ENCODE measurements around the gene MOK. TPM values are rescaled to one million over a fixed set of nuclear protein-coding genes. Genes with fewer than 3 reads are reported as not detected.

Gene MOK
- total RNA-seq, 2 experiments from 2014 or later = 0.88 to 1.4 TPM

- no peaks in the 10 kb centered on the region for H3K4me1 Mint-ChIP-seq
- H3K27me3 Mint-ChIP-seq = no peaks in the 10 kb centered on the region
- no peak overlapping the region for H3K27ac Mint-ChIP-seq
- H3K9me3 Mint-ChIP-seq = no peaks in the 10 kb centered on the region
- no peak for DNase-seq
- ChIA-PET POLR2A (no interaction called here), CTCF (interaction anchor here (0.6 kb wide), 1 partner anchor 442 kb away, joined by 4 read pairs; no protein-coding TSS in a partner anchor)
- H3K4me3 Mint-ChIP-seq = no peak overlapping the region
- H3K36me3 Mint-ChIP-seq (ENCODE audit: low read depth) = no peaks in the 10 kb centered on the region
These were observed 75.2 kb downstream of the MOK start for GRCh38 chr14:102229739-102230092.

GRCh38 chr14:102229071-102229738 lies 75.8 kb downstream of the MOK start:
- Mint-ChIP-seq H3K27me3 (no peaks in the 10 kb centered on the region), H3K9me3 (no peaks in the 10 kb centered on the region), H3K36me3 (ENCODE audit: low read depth) (no peaks in the 10 kb centered on the region), H3K4me3 (no peak overlapping the region), H3K27ac (no peak overlapping the region), H3K4me1 (no peaks in the 10 kb centered on the region)
- ChIA-PET CTCF (no interaction called here), POLR2A (no interaction called here)
- no peak for DNase-seq

DNA sequence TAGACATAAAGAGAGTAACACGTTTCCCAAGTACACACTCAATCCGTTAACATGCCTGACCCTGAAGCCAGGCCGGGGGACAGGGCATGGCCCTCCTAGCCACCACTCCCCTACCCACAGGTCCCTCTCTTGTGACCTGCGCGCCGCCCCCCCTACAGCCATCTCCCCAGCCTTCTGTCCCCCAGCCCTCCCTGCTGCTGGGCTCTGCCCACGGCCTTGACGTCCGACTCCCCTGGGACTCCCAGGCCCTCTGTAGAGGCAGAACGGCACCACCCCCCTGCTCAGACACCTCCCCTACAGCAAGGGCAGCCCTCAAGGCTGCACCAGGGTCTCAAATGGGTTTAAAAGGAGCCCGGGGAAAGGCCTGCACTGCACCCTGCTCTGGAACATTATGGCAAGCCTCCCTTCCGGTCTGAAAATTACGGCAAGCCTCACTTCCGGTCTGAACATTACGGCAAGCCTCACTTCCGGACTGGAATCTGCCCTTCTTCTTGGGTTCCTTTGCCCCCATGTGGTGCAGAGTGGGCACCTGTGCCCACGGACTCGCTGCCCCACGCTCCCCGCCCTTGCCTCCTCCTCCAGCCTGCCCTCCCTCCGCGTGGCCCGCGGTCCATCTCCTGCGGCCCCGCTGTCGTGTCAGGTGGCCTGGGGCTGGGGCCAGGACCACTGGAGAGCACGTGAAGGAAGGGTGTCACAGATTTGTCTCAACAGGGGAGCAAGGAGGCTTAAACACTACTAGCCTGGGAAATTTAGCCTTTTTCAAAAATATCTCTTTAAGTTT lies 77.6 kb downstream of the MOK start:
- Mint-ChIP-seq H3K36me3 (ENCODE audit: low read depth) (no peaks in the 10 kb centered on the region), H3K4me1 (no peaks in the 10 kb centered on the region), H3K27me3 (no peaks in the 10 kb centered on the region), H3K27ac (no peak overlapping the region), H3K4me3 (no peak overlapping the region), H3K9me3 (no peaks in the 10 kb centered on the region)
- ChIA-PET POLR2A (no interaction called here), CTCF (no interaction called here)
- no peak for DNase-seq

DNA sequence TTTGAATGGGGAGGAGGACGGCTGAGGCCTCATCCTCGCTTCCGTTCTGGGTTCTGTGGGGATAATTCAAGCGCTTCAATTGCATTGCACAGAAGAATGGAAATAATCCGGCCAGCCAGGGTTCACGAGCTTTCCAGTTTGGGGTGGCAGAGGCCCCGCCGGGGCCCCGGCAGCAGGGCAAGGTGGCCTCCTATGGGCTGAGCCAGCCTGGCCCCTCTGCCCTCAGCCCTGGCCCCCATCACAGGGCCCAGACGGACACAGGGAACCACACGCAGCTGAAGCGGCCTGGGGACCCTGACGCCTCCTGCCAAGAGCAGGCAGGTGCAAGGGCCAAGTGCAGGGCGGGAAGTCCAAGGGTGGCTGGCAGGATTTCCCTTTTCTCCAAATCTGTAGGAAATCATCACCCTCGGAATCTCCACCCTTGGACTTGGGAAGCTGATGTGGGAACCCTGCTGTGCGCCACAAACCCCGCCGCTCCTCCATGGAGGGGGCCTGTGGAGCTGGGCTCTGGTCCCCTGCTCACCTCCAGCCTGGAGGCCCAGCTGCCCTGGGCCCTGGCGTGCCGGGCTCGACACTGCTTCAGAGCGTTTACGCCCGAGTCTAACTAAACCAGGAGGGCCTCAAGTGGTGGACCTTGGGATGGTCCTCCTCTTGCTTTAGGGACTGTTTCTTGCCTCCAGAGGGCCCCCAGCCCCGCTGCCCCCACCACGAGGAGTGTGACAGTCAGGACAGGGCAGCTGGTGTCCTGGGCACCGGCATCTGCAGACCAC lies 78.4 kb downstream of the MOK start:
- Mint-ChIP-seq H3K4me3 (no peak overlapping the region), H3K27me3 (no peaks in the 10 kb centered on the region), H3K27ac (no peak overlapping the region), H3K4me1 (no peaks in the 10 kb centered on the region), H3K36me3 (ENCODE audit: low read depth) (no peaks in the 10 kb centered on the region), H3K9me3 (no peaks in the 10 kb centered on the region)
- POLR2A ChIA-PET = no interaction called here
- CTCF ChIA-PET = no interaction called here
- no peak for DNase-seq

- H3K9me3 Mint-ChIP-seq = no peaks in the 10 kb centered on the region
- H3K27me3 Mint-ChIP-seq = no peaks in the 10 kb centered on the region
- H3K27ac Mint-ChIP-seq = no peak overlapping the region
- H3K4me1 Mint-ChIP-seq = peaks cover 5% of the 10 kb centered on the region
- H3K4me3 Mint-ChIP-seq = no peak overlapping the region
- DNase-seq = no peak
- ChIA-PET POLR2A (no interaction called here), CTCF (no interaction called here)
- no peaks in the 10 kb centered on the region for H3K36me3 Mint-ChIP-seq (ENCODE audit: low read depth)
These were observed 79.0 kb downstream of the MOK start for GRCh38 chr14:102225936-102226335.

DNA sequence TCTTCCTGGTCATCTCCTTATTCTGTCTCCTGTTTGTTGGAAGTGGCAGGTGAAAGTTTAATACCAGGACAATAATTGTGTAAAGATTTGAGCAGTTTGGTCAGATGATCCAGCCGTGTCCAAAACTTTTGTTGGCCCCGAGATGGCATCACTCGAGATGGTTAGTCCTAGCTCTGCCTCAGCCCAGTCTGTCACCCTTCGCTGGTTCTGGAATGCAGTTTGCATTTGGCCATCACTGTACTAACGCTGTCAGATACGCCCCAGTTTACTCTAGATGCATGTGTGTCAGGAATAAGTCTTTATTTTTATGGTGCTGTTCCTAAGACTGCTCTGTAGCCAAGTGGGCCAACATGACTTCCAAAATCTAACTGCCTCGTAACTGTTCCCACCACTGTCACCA lies 79.6 kb downstream of the MOK start:
- Mint-ChIP-seq H3K4me3 (no peak overlapping the region), H3K9me3 (no peaks in the 10 kb centered on the region), H3K36me3 (ENCODE audit: low read depth) (no peaks in the 10 kb centered on the region), H3K4me1 (peaks cover 8% of the 10 kb centered on the region), H3K27ac (no peak overlapping the region), H3K27me3 (no peaks in the 10 kb centered on the region)
- no peak for DNase-seq
- CTCF ChIA-PET = interaction anchor here (1.3 kb wide), 1 partner anchor 129 kb away, joined by 3 read pairs; no protein-coding TSS in a partner anchor
- POLR2A ChIA-PET = interaction anchor here (1.0 kb wide), 1 partner anchor 92 kb away, joined by 4 read pairs; no protein-coding TSS in a partner anchor

GRCh38 chr14:102223682-102224081 lies 81.3 kb downstream of the MOK start:
- ChIA-PET CTCF (no interaction called here), POLR2A (no interaction called here)
- Mint-ChIP-seq H3K27ac (no peak overlapping the region), H3K4me1 (peaks cover 16% of the 10 kb centered on the region), H3K4me3 (no peak overlapping the region), H3K36me3 (ENCODE audit: low read depth) (no peaks in the 10 kb centered on the region), H3K27me3 (no peaks in the 10 kb centered on the region), H3K9me3 (no peaks in the 10 kb centered on the region)
- DNase-seq = no peak

GRCh38 chr14:102222751-102223150 lies 82.2 kb downstream of the MOK start:
- POLR2A ChIA-PET = no interaction called here
- Mint-ChIP-seq H3K4me3 (no peak overlapping the region), H3K27me3 (no peaks in the 10 kb centered on the region), H3K27ac (no peak overlapping the region), H3K36me3 (ENCODE audit: low read depth) (no peaks in the 10 kb centered on the region), H3K4me1 (peaks cover 16% of the 10 kb centered on the region), H3K9me3 (no peaks in the 10 kb centered on the region)
- CTCF ChIA-PET = no interaction called here
- DNase-seq = no peak

GRCh38 chr14:102222009-102222575 lies 82.9 kb downstream of the MOK start:
- POLR2A ChIA-PET = no interaction called here
- H3K27me3 Mint-ChIP-seq = no peaks in the 10 kb centered on the region
- no peaks in the 10 kb centered on the region for H3K36me3 Mint-ChIP-seq (ENCODE audit: low read depth)
- CTCF ChIA-PET = interaction anchor here (0.6 to 1.1 kb wide), 2 partner anchors 78 to 1915 kb away, joined by 3 read pairs; no protein-coding TSS in a partner anchor
- H3K4me3 Mint-ChIP-seq = no peak overlapping the region
- H3K9me3 Mint-ChIP-seq = no peaks in the 10 kb centered on the region
- no peak for DNase-seq
- H3K27ac Mint-ChIP-seq = no peak overlapping the region
- H3K4me1 Mint-ChIP-seq = peaks cover 16% of the 10 kb centered on the region

GRCh38 chr14:102221026-102221425 lies 83.9 kb downstream of the MOK start:
- DNase-seq = no peak
- no peaks in the 10 kb centered on the region for H3K9me3 Mint-ChIP-seq
- CTCF ChIA-PET = interaction anchor here (0.6 to 1.1 kb wide), 3 partner anchors 77 to 638 kb away, joined by 3 to 4 read pairs (median 3); no protein-coding TSS in a partner anchor
- POLR2A ChIA-PET = no interaction called here
- H3K36me3 Mint-ChIP-seq (ENCODE audit: low read depth) = no peaks in the 10 kb centered on the region
- H3K4me1 Mint-ChIP-seq = peaks cover 16% of the 10 kb centered on the region
- H3K27me3 Mint-ChIP-seq = no peaks in the 10 kb centered on the region
- no peak overlapping the region for H3K4me3 Mint-ChIP-seq
- H3K27ac Mint-ChIP-seq = no peak overlapping the region

DNA sequence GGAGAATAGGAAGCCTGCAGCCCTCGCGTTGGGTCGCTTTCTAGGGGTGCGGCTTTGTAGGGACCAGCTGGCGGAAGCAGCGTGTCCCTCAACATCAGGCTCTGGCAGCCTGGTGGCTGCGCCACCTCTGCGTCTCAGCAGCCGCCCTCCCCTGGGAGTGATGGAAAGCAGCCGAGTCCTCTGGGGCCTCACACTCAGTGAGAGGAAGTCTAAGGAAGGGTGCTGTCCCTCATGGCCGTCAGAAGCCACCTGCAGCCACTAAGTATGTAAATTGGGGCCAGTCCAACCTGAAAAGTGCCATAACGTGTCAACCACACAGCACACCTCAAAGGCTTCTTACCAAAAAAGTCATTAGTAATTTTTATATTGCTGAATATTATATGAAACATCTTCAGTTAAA lies 84.9 kb downstream of the MOK start:
- Mint-ChIP-seq H3K27ac (no peak overlapping the region), H3K27me3 (no peaks in the 10 kb centered on the region), H3K4me3 (no peak overlapping the region), H3K4me1 (peaks cover 16% of the 10 kb centered on the region), H3K36me3 (ENCODE audit: low read depth) (no peaks in the 10 kb centered on the region), H3K9me3 (no peaks in the 10 kb centered on the region)
- CTCF ChIA-PET = no interaction called here
- POLR2A ChIA-PET = no interaction called here
- no peak for DNase-seq

DNA sequence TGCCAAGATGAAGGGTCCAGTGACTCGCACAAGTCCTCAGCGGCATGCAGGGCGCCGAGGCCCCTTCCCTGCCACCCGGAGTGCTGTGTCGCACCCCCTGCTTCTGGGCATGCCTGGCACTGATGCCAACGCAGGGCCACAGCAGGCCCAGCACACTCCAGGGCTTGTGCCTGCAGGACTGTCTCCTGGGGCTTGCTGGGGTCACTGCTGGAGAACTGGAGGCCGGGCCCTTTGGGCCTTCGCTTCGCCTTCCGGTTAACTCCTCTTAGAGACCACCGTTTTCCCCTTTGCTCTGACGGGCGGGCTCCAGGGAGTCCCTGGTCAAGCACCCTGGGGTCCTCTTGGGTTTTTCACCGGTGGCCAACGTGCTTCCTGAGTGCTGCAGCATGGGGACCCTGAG lies 85.6 kb downstream of the MOK start:
- no peak overlapping the region for H3K27ac Mint-ChIP-seq
- peaks cover 16% of the 10 kb centered on the region for H3K4me1 Mint-ChIP-seq
- CTCF ChIA-PET = no interaction called here
- H3K9me3 Mint-ChIP-seq = no peaks in the 10 kb centered on the region
- H3K27me3 Mint-ChIP-seq = no peaks in the 10 kb centered on the region
- POLR2A ChIA-PET = no interaction called here
- DNase-seq = no peak
- no peaks in the 10 kb centered on the region for H3K36me3 Mint-ChIP-seq (ENCODE audit: low read depth)
- H3K4me3 Mint-ChIP-seq = no peak overlapping the region

- Mint-ChIP-seq H3K4me1 (peaks cover 16% of the 10 kb centered on the region), H3K9me3 (no peaks in the 10 kb centered on the region), H3K27me3 (no peaks in the 10 kb centered on the region), H3K4me3 (no peak overlapping the region), H3K27ac (no peak overlapping the region), H3K36me3 (ENCODE audit: low read depth) (no peaks in the 10 kb centered on the region)
- POLR2A ChIA-PET = no interaction called here
- CTCF ChIA-PET = no interaction called here
- no peak for DNase-seq
These were observed 86.3 kb downstream of the MOK start for GRCh38 chr14:102218688-102219087.

Data from activated CD4-positive, alpha-beta memory T cell treated with anti-CD3 and anti-CD28 coated beads, Interleukin-2, amount 10 ng/mL, durations not matched to agents 7 days and 5 days (primary cell).